Measurements from ENCODE around the gene GPR27.

The GPR27 gene

DNA sequence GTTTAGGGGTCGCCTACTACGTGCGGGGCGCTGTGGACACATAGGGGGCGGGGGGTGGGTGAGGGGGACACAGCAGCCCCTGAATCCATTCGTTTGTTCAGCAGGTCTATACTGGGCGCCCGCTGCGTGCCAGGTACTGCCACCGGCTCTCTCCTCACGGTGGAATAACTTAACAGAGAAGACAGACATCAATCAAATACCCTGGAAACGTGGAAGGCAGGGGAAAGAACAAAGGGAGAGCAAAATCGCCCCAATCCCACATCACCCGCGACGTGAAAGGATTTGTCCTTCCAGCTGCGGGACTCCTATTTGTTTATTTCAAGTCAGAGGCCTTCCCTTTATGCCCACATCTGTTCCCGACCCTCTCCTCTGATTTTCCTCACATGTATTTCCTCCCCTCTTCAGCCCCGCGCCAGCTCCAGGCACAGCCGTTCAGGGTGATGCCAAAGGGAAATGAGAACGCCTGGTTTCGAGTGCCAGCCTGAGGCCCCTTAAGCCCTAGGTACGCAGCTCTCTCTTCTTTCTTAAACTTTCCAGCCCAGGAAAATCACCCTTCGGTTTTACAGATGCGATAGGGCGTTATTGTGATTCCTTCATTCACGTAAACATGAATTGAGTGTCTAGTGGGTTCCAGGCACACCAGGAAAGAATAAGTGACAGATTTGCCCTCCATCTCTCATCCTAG is 32.0 kb downstream of the GPR27 start:
- DNase-seq (ENCODE audit: low read depth) = no peak

DNA sequence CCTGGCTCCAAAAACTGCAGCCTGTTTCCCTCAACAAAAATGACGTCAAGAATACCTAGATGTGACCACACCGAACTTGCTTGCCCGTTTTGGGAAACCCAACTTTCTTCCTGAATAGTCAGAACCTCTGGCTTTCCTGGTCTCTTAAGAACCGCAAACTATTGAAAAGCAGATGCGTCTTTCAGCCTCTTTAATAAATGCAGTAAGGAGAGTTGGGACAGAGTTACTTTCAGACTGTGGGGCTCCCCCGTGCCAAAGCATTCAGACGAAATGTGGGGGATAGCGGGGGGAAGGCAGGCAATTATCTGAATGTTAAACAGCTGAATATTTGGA is 32.5 kb downstream of the GPR27 start:
- no peak for DNase-seq (ENCODE audit: low read depth)

GRCh38 chr3:71786551-71786950 is 32.9 kb downstream of the GPR27 start:
- DNase-seq (ENCODE audit: low read depth) = no peak

DNA sequence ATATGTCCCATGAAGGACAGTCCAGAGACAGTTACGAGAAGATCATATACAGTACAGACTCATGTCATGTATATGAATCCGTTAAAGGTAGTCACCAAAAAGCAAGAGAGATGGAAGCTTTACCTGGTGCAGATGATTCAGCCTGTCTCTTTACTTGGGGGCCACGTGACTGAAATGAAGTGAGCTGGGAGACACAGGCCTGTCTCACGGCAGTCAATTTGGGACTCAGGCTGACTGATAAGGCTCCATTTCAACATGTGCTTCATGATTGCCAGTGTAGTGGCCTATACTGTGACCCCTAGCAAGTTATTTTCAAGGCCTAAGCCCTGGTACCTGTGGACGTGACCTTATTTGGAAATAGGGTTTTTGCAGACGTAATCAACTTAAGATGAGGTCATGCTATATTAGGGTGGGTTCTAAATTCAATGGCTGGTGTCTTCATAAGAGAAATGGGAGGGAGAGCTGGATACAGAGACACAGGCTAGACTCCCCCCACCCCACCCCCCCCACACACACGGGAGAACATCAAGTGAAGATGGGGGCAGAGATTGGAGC is 34.3 kb downstream of the GPR27 start:
- DNase-seq (ENCODE audit: low read depth) = no peak

- DNase-seq (ENCODE audit: low read depth) = no peak
Observed at GRCh38 chr3:71789922-71790321, 36.3 kb downstream of the GPR27 start.

DNA sequence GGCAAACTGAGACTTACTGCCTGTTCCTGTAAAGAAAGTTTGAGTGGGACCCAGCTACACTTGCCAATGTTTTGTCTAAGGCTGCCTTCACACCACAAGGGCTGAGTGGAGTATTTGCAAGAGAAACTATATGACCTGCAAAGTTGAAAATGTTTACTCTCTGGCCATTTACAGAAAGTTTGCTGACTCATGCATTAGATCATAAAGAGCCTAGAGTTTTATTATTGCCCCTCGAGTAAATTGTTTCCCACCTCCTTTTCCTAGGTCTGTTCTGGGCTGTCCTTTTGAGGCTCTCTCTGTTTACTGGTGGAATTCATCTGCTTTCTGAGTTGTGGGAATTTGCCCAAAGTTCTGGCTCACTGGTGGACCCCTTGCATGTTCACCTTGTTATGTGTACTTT is 38.0 kb downstream of the GPR27 start:
- no peak for DNase-seq (ENCODE audit: low read depth)

GRCh38 chr3:71796290-71796689 is 42.6 kb downstream of the GPR27 start:
- DNase-seq (ENCODE audit: low read depth) = no peak

DNA sequence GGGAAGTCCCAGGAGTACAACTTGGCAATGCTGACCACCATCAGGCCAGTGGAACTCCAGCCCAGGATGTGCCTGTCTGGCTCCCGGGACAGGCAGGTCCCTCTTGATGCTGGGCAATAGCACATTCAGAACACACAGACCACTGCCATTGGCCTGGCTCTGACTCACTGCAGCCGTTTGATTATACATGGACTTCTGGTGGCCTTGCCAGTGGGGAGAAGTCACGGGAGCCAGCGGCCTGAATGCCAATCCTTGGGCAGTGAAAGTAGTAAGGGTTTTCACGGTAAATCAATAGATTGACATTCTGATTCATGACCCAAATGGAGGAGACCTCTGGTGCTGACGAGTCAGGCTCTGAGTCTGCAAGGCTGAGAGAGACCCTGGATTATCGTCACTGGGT is 43.8 kb downstream of the GPR27 start:
- DNase-seq (ENCODE audit: low read depth) = no peak

- no peak for DNase-seq (ENCODE audit: low read depth)
Observed at GRCh38 chr3:71800023-71800422, 46.4 kb downstream of the GPR27 start.

- DNase-seq (ENCODE audit: low read depth) = no peak
Observed at GRCh38 chr3:71801986-71802385, 48.3 kb downstream of the GPR27 start.

DNA sequence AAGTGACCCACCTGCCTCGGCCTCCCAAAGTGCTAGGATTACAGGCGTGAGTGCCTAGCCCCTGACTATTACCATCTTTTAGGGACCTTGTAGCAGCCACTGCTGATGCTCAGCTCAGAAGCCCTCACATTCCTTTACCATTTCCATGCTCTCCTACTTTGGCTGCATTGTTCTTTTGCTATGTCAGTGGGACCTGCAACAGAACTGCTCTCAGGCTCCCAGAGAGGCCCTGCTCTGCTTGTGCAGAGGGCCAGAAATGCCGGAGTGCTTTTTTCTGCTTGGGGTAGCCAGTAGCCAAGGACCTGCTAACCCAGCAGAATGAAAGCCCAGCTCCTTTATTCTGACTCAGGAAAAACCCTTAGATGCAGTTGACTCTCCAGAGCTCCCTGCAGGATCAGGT is 49.6 kb downstream of the GPR27 start:
- DNase-seq (ENCODE audit: low read depth) = no peak

DNA sequence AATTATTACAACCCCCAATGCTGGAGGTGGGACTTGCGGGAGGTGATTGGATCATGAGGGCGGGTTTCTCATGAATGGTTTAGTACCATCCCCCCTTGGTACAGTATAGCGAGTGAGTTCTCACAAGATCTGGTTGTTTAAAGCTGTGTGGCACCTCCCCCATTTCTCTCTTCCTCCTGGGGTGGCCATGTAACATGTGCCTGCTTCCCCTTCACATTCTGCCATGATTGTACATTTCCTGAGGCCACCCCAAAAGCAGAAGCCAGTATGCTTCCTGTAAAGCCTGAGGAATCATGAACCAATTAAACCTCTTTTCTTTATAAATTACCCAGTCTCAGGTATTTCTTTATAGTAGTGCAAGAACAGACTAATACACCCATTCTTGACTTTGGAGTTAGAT is 51.5 kb downstream of the GPR27 start:
- DNase-seq (ENCODE audit: low read depth) = no peak

- no peak for DNase-seq (ENCODE audit: low read depth)
Observed at GRCh38 chr3:71805691-71806090, 52.0 kb downstream of the GPR27 start.

Measured in ELR (cell line).